Measurements from ENCODE around the gene LCN2.

Gene LCN2

DNA sequence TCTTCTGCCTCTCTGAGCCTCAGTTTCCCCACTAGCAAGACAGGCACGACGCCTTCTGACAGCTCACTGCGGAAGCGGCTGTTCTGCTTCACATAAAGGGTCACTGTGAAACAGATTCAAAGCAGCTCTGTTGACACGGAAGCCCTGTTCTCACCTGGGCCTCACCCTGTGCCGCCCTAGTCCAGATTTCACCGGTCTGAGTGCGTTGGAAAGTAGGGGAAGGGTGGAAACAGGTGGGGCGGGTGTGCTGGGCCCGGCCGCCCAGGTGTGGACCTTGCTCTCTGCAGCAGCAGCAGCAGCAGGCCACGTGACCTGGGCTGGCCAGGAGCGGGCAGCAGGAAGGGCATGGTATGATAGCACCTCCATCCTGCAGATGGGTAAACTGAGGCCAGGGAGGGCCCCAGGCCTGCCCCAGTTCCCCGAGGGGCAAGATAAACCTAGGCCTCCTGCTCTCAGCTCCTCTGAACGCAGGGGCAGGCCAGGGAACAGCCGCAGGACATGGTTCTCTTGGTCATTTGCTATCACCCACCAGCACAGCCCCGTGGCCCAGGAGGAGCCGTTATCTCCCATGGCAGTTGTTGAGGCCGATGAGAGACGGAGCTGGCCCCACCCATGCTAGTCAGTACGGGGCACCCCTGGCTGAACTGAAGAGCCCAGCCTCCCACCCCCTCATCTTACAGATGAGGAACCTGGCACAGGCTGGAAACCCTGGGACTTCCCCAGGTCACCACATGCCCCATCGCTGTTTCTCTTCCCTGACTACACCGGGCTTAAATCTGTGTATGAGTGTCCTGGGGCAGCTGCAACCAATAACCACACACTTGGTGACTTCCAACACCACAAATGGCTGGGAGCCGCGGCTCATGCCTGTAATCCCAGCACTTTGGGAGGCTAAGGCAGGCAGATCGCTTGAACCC, 33.8 kb upstream of the LCN2 start:
- DNase-seq (ENCODE audit: low read depth) = no peak

DNA sequence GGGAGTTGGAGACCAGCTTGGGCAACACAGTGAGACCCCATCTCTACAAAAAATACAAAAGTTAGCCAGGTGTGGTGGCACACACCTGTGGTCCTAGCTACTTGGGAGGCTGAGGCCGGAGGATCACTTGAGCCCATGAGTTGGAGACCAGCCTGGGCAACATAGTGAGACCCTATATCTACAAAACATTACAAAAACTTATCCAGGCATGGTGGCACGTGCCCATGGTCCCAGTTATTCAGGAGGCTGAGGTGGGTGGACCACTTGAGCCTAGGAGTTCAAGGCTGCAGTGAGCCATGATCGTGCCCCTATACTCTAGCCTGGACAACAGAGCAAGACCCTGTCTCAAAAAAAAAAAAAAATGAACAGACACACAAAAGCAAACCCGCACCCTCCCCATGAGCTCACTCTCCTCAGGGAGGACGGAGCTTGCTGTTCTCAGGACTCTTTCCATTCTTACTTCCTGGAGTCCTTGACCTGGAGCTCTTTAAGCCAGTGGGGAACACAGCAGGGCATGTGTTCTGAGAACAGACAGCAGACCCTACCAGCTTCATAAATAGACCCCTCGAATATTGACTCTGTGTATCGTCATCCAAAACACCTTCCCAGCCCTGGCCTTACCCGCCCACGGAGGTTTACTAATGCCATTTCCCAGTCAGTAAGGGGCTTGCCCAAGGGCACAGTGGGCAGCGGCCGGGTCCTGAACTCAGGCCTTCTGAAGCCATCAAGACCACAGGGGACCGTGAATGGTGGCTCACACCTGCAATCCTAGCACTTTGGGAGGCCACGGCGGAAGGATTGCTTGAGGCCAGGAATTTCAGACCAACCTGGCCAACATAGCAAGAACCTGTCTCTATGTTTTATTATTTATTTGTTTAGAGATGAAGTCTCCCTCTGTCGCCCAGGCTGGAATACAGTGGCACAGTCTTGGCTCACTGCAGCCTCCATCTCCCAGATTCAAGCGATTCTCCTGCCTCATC, 32.9 kb upstream of the LCN2 start:
- DNase-seq (ENCODE audit: low read depth) = no peak

DNA sequence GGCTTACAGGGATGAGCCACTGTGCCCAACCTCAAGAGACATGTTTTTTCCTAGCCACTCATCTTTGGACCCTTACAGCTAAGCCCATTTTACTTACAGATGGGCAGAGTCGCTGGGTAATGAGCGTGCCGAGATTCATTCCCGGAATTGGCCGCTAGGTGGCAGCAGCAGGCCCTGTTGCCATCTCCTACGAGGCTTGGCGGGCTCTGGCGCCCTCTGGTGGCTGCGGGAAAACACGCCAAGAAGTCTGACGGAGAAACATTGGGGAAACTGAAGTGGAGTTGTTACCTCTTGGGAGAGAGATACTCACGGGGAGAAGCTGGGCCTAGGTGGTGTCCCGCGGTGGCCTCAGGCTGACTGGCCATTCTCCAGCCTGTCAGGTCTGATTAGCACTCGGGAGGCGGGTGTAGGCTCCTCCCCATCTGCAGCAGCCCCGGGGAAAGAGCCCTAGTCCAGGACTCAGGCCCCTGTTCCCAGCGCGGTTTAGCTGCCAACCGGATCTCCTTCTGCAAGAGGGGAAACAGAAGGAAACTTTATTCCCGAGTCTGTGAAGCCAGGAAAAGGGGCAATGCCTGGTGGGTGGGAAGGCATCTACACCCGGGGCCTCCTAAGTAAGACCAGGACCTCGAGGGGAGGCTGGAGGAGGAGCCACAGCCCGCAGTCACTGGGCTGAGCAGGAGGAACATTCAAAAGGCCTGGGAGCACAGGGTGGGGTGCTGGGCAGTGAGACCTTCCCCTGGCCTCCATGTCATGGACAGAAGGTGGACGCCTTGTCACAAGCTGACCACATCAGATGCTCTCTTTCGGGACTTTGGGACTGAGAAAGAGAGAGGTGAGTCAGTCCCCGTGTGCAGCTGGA, 31.4 kb upstream of the LCN2 start:
- peak; percentile 71 for DNase-seq (ENCODE audit: low read depth)

DNA sequence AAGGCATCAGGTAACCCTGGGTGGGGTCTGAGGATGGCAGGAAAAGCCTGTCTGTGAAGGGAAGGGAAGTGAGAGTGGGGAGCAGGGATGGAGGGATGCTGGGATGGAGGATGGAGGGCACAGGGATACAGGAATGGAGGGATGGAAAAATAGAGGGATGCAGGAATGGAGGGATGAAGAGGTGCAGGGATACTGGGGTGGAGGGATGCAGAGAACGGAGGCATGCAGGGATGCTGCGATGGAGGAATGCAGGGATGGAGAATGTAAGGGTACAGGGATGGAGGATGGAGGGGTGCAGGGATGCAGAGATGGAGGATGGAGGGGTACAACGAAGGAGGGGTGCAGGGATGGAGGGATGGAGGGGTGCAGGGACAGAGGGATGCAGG, 30.8 kb upstream of the LCN2 start:
- DNase-seq (ENCODE audit: low read depth) = no peak

GRCh38 chr9:128118971-128119665, 30.1 kb upstream of the LCN2 start:
- DNase-seq (ENCODE audit: low read depth) = no peak

GRCh38 chr9:128120061-128120740, 29.1 kb upstream of the LCN2 start:
- DNase-seq (ENCODE audit: low read depth) = no peak

- no peak for DNase-seq (ENCODE audit: low read depth)
These were observed 28.4 kb upstream of the LCN2 start for GRCh38 chr9:128120741-128121465.

DNA sequence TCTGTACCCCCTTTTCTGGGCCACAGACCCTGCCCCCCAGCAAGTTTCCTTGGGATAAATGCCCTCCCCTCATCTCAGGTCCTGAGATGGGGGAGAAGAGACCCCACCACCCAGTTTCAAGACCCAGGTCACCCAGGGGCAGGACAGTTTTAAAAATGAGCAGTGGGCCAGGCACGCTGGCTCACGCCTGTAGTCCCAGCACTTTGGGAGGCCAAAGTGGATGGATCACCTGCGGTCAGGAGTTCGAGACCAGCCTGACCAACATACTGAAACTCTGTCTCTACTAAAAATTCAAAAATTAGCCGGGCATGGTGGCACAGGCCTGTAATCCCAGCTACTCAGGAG, 27.8 kb upstream of the LCN2 start:
- DNase-seq (ENCODE audit: low read depth) = no peak

DNA sequence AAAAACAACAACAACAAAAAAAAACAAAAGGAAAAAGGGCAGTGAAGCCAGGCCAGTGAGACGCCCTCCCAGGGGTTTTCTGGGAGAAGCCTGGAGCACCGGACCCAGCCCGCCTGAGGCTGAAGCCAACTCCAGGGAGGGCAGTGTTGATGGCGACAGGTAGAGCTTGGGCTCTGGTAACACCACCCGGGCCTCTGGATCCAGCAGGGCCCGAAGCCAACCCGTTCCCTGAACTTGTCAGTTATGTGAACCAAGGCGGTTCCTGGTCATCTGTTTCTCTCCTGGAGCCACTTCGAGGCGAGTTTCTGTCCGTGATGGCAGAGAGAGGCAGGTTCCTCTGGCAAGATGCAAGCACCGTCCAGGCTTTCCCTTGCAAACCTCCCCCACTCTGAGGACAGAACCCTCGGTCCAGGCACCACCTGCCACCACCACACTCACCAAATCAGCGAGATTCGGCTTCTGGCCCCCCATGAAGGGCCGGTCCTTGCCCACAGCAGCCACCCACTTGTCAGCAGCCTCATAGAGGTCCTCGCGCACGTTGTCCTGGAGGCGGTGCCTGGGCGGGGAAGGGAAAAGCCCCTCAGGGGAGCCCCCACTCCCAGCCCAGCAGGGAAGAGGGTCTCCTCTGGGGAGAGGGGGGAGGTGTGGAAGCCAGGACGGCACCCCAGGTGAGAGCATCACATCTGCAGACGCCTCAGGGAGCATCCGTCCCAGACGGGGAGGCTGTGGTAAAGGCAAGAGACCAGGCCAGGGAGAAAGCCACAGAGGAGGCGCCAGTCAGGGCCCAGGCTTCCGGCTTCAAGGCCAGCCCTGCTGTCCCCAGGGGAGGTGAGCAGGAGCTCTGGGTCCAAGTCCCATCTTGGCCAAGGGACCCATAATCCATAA, 27.1 kb upstream of the LCN2 start:
- no peak for DNase-seq (ENCODE audit: low read depth)

- no peak for DNase-seq (ENCODE audit: low read depth)
These were observed 26.5 kb upstream of the LCN2 start for GRCh38 chr9:128122809-128123175.

GRCh38 chr9:128123451-128124080, 25.7 kb upstream of the LCN2 start:
- DNase-seq (ENCODE audit: low read depth) = no peak

DNA sequence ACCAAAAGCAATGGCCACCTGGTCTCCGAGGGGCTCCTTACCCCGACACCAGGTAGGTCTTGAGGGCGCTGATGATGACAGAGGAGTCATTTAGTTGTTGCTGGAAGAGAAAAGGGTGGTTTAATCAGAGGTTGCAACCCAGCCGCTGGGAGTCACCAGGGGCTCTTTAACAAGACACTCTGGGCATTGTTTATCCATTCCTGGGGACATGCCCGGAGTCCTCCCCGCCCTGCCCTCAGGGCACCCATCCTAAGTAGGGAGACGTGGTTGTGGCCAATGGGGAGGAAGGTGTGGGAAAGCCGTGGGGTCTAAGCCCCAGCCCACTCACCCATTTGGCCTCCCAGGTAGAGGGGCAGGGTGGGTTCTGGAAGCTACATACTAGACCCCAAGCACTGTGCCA, 24.8 kb upstream of the LCN2 start:
- DNase-seq (ENCODE audit: low read depth) = no peak

DNA sequence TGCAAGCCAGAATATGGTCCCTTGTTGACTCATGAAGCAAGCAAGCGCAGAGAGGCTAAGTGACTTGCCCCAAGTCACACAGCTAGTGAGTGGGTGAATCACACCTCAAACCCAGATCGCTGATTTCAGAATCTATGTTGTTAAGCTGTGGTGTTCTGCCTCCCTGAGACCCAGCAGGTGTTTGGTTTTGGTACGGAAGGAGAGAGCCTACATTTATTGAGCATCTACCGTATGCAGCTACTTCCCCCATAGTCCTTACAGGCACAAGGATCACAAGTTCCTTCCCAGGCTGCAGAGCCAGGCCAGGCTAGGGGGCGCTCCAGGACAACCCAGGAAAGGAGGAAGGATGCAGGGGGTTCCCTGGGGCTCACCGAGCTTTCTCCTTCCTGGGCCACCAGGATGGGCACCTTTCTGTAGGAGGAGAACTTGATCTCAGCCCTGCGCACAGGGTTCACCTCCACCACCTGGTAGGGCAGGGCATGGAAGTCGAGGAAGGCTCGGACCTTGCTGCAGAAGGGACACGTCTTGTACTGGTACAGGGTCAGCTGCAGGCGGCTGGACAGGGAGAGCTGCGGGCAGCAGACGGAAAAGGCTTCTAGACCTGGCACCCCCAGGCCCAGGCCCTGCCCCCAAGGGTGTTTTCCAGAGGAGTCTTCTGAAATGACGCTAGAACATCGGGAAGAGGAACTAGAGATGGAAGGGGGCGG, 24.2 kb upstream of the LCN2 start:
- DNase-seq (ENCODE audit: low read depth) = peak; percentile 52

GRCh38 chr9:128125580-128126354, 23.5 kb upstream of the LCN2 start:
- no peak for DNase-seq (ENCODE audit: low read depth)

DNA sequence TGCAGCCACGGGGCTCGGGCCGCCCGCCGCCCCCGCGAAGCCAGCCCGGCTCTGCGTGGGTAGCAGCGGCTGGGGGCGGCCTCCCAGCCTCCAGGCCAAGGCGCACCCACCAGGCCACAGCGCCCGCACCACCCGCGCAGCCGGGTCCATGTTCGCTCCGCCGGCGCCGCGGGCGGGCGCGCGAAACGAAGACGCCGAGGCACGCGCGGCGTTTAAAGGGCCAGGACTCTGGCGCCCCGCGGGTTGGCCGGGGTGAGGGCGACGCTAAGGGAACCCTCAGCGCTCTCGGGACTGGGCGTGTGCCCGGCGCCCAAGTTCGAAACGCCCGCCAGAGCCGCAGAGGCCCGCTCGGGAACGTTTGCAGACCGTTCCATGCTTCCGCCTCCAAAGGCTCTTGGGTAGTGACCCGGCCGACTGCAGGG, 21.7 kb upstream of the LCN2 start, which contains the start of gene PTGES2:
Gene PTGES2 (minus strand): TSS at position 162 of the 422 bp plus-strand sequence. CDS start 12 bp downstream, at position 150.
- DNase-seq (ENCODE audit: low read depth) = peak; percentile 77

GRCh38 chr9:128127990-128128835, 21.0 kb upstream of the LCN2 start:
- DNase-seq (ENCODE audit: low read depth) = peak; percentile 93

Measured in amniotic epithelial cell (primary cell).